GM23338 (cell line): ENCODE measurements around the gene PDE3A.

Source experiments
- CREB1 ChIP-seq: fragments of 250-450 bp; sonication (Bioruptor Pico); IDR thresholded peaks from 2 replicates; pipeline ENCODE4 v1.5.0; 2020; ENCODE audit warnings: low read depth, mild to moderate bottlenecking, moderate library complexity
- EZH2phosphoT487 ChIP-seq: fragments of 200-600 bp; sonication (generic); IDR thresholded peaks from one replicate; pipeline ENCODE4 v1.8.1; 2018; ENCODE audit warnings: antibody characterized with exemption; ENCODE audit not compliant: unreplicated experiment
- POLR2AphosphoS5 ChIP-seq: IDR thresholded peaks from 2 replicates; pipeline ENCODE4 v1.6.1; 2016; ENCODE audit warnings: antibody characterized with exemption, low read depth
- TF ChIP-seq, protein P1 (sequence below), 2 experiments: fragments of 200-600 bp in 1 of 2; sonication (generic) in 1 of 2; conservative IDR thresholded peaks; 2 replicates each; pipeline versions ENCODE4 v1.5.1 to v1.6.1; 2016 to 2017; ENCODE audit warnings: antibody characterized with exemption in 2 of 2, low read depth in 2 of 2, mild to moderate bottlenecking in 2 of 2, moderate library complexity in 1 of 2
- TF ChIP-seq, protein P2 (sequence below): IDR thresholded peaks from one replicate; pipeline ENCODE4 v1.6.1; 2018; ENCODE audit warnings: antibody characterized with exemption; ENCODE audit not compliant: unreplicated experiment

DNA sequence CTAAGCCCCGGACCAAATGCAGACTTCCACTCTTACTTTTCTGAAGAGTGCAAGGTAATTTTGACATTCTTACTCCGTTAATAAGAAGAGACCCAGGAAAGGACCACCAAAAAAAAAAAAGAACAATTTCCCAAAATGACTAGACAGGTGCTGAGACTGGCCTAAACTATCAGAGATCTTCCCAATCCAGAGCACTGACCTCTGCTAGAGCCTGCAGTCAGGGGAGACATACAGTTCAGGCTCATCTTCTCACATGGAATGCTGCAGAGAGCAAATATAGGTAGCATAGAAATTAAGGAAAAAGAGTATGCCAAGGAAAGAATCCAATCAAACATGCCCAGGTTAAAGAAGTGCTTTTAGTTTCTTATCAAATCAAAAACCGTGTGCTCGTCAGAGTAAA, 177.9 kb downstream of the PDE3A start:
- TF ChIP-seq, protein P1, sequence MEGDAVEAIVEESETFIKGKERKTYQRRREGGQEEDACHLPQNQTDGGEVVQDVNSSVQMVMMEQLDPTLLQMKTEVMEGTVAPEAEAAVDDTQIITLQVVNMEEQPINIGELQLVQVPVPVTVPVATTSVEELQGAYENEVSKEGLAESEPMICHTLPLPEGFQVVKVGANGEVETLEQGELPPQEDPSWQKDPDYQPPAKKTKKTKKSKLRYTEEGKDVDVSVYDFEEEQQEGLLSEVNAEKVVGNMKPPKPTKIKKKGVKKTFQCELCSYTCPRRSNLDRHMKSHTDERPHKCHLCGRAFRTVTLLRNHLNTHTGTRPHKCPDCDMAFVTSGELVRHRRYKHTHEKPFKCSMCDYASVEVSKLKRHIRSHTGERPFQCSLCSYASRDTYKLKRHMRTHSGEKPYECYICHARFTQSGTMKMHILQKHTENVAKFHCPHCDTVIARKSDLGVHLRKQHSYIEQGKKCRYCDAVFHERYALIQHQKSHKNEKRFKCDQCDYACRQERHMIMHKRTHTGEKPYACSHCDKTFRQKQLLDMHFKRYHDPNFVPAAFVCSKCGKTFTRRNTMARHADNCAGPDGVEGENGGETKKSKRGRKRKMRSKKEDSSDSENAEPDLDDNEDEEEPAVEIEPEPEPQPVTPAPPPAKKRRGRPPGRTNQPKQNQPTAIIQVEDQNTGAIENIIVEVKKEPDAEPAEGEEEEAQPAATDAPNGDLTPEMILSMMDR (conservative IDR thresholded peaks at IDR 0.05; ENCODE audit: low read depth in 2 of 2), result no peak
- TF ChIP-seq CREB1 (CRISPR knock-in tag), result no peak
- no peak for TF ChIP-seq POLR2AphosphoS5
- TF ChIP-seq EZH2phosphoT487, result no peak
- TF ChIP-seq, protein P2, sequence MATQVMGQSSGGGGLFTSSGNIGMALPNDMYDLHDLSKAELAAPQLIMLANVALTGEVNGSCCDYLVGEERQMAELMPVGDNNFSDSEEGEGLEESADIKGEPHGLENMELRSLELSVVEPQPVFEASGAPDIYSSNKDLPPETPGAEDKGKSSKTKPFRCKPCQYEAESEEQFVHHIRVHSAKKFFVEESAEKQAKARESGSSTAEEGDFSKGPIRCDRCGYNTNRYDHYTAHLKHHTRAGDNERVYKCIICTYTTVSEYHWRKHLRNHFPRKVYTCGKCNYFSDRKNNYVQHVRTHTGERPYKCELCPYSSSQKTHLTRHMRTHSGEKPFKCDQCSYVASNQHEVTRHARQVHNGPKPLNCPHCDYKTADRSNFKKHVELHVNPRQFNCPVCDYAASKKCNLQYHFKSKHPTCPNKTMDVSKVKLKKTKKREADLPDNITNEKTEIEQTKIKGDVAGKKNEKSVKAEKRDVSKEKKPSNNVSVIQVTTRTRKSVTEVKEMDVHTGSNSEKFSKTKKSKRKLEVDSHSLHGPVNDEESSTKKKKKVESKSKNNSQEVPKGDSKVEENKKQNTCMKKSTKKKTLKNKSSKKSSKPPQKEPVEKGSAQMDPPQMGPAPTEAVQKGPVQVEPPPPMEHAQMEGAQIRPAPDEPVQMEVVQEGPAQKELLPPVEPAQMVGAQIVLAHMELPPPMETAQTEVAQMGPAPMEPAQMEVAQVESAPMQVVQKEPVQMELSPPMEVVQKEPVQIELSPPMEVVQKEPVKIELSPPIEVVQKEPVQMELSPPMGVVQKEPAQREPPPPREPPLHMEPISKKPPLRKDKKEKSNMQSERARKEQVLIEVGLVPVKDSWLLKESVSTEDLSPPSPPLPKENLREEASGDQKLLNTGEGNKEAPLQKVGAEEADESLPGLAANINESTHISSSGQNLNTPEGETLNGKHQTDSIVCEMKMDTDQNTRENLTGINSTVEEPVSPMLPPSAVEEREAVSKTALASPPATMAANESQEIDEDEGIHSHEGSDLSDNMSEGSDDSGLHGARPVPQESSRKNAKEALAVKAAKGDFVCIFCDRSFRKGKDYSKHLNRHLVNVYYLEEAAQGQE, result no peak
